B cell (primary cell): ENCODE measurements around the gene RBM28. TPM values are rescaled to one million over a fixed set of nuclear protein-coding genes. Genes with fewer than 3 reads are reported as not detected.

Source experiments
- ATAC-seq: fragments of 200-7000 bp; cut with Tn5 transposase; one replicate; pipeline ENCODE4 v1.10.0; 2021; ENCODE audit warnings: low read depth, mild to moderate bottlenecking, moderate number of reproducible peaks, moderate library complexity
- CTCF ChIA-PET: fragments of 350-600 bp; sonication (Branson Sonifier 250); formaldehyde crosslinking; loops from one replicate; lab custom pipeline; 2021; ENCODE audit warnings: antibody characterized with exemption, inconsistent platforms; lab: Charles Lee
- POLR2A ChIA-PET: fragments of 350-600 bp; sonication (Branson Sonifier 250); formaldehyde crosslinking; loops from one replicate; lab custom pipeline; 2021; ENCODE audit warnings: antibody characterized with exemption; lab: Charles Lee
- DNase-seq: peaks from one replicate; pipeline ENCODE4 v3.0.0; 2013
- H2AFZ ChIP-seq: 2 replicates; pipeline ENCODE4 v1.6.1; 2012; ENCODE audit warnings: mild to moderate bottlenecking, low read depth, low read length; ENCODE audit not compliant: insufficient read depth, poor library complexity, severe bottlenecking
- H3K27ac ChIP-seq, 2 donors: 1 replicate in 1 of 2; 2 replicates in 1 of 2; pipeline ENCODE4 v1.5.1; 2012 to 2013; ENCODE audit warnings: low read length in 2 of 2, mild to moderate bottlenecking in 2 of 2, moderate library complexity in 1 of 2
- H3K27me3 ChIP-seq, 4 experiments: fragments of 200-600 bp in 1 of 4; sonication (generic) in 1 of 4; replicated peaks in 1 of 4; 1 replicate in 2 of 4; 2 replicates in 2 of 4; pipeline versions ENCODE4 v1.6.1 to v1.7.0; 2013 to 2016; ENCODE audit warnings: low read length in 3 of 4, mild to moderate bottlenecking in 2 of 4, mixed read lengths in 1 of 4, moderate library complexity in 1 of 4; ENCODE audit not compliant: insufficient read depth in 4 of 4, control insufficient read depth in 3 of 4; ENCODE audit errors: control extremely low read depth in 1 of 4
- H3K36me3 ChIP-seq, 2 experiments: replicated peaks in 1 of 2; 1 replicate in 1 of 2; 2 replicates in 1 of 2; pipeline versions ENCODE4 v1.6.1 to v1.7.1; 2013; ENCODE audit warnings: low read length in 1 of 2; ENCODE audit not compliant: insufficient read depth in 2 of 2, control insufficient read depth in 1 of 2; ENCODE audit errors: control extremely low read depth in 1 of 2, extremely low read depth in 1 of 2
- H3K4me1 ChIP-seq, 2 donors: fragments of 200-600 bp in 1 of 2; sonication (generic) in 1 of 2; 1 replicate in 1 of 2; 2 replicates in 1 of 2; pipeline versions ENCODE4 v1.5.1 to v1.6.1; 2013 to 2017; ENCODE audit warnings: low read length in 2 of 2; ENCODE audit not compliant: control insufficient read depth in 2 of 2, insufficient read depth in 2 of 2
- H3K4me2 ChIP-seq: replicated peaks from 2 replicates; pipeline ENCODE3; 2012; ENCODE audit warnings: mild to moderate bottlenecking, low read depth, low read length; ENCODE audit not compliant: poor library complexity, severe bottlenecking
- H3K4me3 ChIP-seq, 5 experiments: fragments of 200-600 bp in 1 of 5; sonication (generic) in 1 of 5; 1 replicate in 3 of 5; 2 replicates in 2 of 5; pipeline versions ENCODE4 v1.5.1 to v1.7.0; 2011 to 2016; ENCODE audit warnings: low read length in 4 of 5, mild to moderate bottlenecking in 4 of 5, low read depth in 2 of 5, control low read depth in 1 of 5, moderate library complexity in 1 of 5; ENCODE audit not compliant: insufficient read depth in 1 of 5; ENCODE audit errors: control extremely low read depth in 1 of 5, extremely low read depth in 1 of 5
- H3K79me2 ChIP-seq: fragments of 200-600 bp; sonication (generic); one replicate; pipeline ENCODE4 v1.6.0; 2016; ENCODE audit warnings: low read length; ENCODE audit not compliant: control insufficient read depth, insufficient read depth
- H3K9ac ChIP-seq: fragments of 200-600 bp; sonication (generic); 2 replicates; pipeline ENCODE4 v1.6.1; 2017; ENCODE audit warnings: mild to moderate bottlenecking, low read length, moderate library complexity
- H3K9me3 ChIP-seq, 3 donors: one replicate each; pipeline versions ENCODE4 v1.6.1 to v1.7.1; 2013; ENCODE audit warnings: low read length in 2 of 3; ENCODE audit not compliant: control insufficient read depth in 2 of 3, insufficient read depth in 1 of 3; ENCODE audit errors: control extremely low read depth in 1 of 3
- H4K20me1 ChIP-seq: 2 replicates; pipeline ENCODE4 v1.6.0; 2012; ENCODE audit warnings: mild to moderate bottlenecking, low read length; ENCODE audit not compliant: insufficient read depth, control insufficient read depth, poor library complexity, severe bottlenecking
- H3K27ac Mint-ChIP-seq: one replicate; pipeline ENCODE4 v1.8.0; 2021; ENCODE audit warnings: mixed read lengths
- H3K27me3 Mint-ChIP-seq: one replicate; pipeline ENCODE4 v1.8.0; 2021; ENCODE audit warnings: mixed read lengths
- H3K4me1 Mint-ChIP-seq: one replicate; pipeline ENCODE4 v1.8.0; 2021; ENCODE audit warnings: mixed read lengths
- H3K4me3 Mint-ChIP-seq: one replicate; pipeline ENCODE4 v1.8.0; 2021; ENCODE audit warnings: mixed read lengths
- H3K9me3 Mint-ChIP-seq: one replicate; pipeline ENCODE4 v1.8.0; 2022; ENCODE audit warnings: mixed read lengths; ENCODE audit not compliant: insufficient read depth
- EZH2 ChIP-seq: IDR thresholded peaks from 2 replicates; pipeline ENCODE4 v1.6.1; 2012; ENCODE audit warnings: borderline replicate concordance, low read depth, mild to moderate bottlenecking, moderate library complexity, low read length; ENCODE audit not compliant: insufficient read depth, poor library complexity, severe bottlenecking
- WGBS: methylation state at CpG from one replicate; pipeline ENCODE4 v1.1.5; 2013; ENCODE audit warnings: missing lambda C conversion rate; ENCODE audit not compliant: insufficient coverage; 5-methylcytosine and 5-hydroxymethylcytosine counted together
- intact Hi-C: fragments of 100-400 bp; cut with micrococcal nuclease; formaldehyde crosslinking; loops from one replicate; pipeline ENCODE4 v1.10.0; 2022
- polyA plus RNA-seq: library from polyadenylated mRNA; depleted of rRNA; stranded (reverse); fragments of >200 nt; gene quantifications from 2 replicates; pipeline ENCODE4 v1.2.3, GENCODE V29; 2012
- total RNA-seq, 2 donors: library from RNA; stranded (reverse); fragments of 120-200 nt in 1 of 2; gene quantifications; 1 replicate in 1 of 2; 2 replicates in 1 of 2; pipeline versions ENCODE4 v1.2.3 to v1.2.4, GENCODE V29; 2013 to 2022
- TF ChIP-seq, protein P1 (sequence below): fragments of 200-600 bp; IDR thresholded peaks from one replicate; pipeline ENCODE4 v1.8.0; 2022; ENCODE audit warnings: antibody characterized with exemption, mild to moderate bottlenecking

The RBM28 gene
- total and polyA plus RNA-seq, 2 donors (not counting 1 experiment from before 2014, with no cell fraction given), result 10.7 to 46.2 TPM

GRCh38 chr7:128364166-128364870 is 20.6 kb upstream of the RBM28 start:
- H3K9me3 ChIP-seq, result peaks cover 0 to 3% (median 0%) of the 10 kb centered on the region in 3 donors
- no peak overlapping the region for H3K27ac ChIP-seq
- no peak overlapping the region for H3K4me3 ChIP-seq
- Mint-ChIP-seq H3K4me3 (no peak overlapping the region), H3K27me3 (peaks cover 71% of the 10 kb centered on the region), H3K27ac (no peak overlapping the region), H3K4me1 (peaks cover 17% of the 10 kb centered on the region), H3K9me3 (no peaks in the 10 kb centered on the region)
- H3K79me2 ChIP-seq, result no peaks in the 10 kb centered on the region
- WGBS, result 100% methylated on average over 2 of the region's 4 CpGs
- H2AFZ ChIP-seq, result no peak overlapping the region
- no peak for ATAC-seq
- TF ChIP-seq, protein P1, sequence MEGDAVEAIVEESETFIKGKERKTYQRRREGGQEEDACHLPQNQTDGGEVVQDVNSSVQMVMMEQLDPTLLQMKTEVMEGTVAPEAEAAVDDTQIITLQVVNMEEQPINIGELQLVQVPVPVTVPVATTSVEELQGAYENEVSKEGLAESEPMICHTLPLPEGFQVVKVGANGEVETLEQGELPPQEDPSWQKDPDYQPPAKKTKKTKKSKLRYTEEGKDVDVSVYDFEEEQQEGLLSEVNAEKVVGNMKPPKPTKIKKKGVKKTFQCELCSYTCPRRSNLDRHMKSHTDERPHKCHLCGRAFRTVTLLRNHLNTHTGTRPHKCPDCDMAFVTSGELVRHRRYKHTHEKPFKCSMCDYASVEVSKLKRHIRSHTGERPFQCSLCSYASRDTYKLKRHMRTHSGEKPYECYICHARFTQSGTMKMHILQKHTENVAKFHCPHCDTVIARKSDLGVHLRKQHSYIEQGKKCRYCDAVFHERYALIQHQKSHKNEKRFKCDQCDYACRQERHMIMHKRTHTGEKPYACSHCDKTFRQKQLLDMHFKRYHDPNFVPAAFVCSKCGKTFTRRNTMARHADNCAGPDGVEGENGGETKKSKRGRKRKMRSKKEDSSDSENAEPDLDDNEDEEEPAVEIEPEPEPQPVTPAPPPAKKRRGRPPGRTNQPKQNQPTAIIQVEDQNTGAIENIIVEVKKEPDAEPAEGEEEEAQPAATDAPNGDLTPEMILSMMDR, result no peak
- TF ChIP-seq EZH2, result no peak
- ChIA-PET POLR2A (no interaction called here), CTCF (no interaction called here)
- H3K27me3 ChIP-seq, result peaks cover 0 to 54% (median 30%) of the 10 kb centered on the region in 4 experiments
- intact Hi-C loops, result no loop called here
- H4K20me1 ChIP-seq, result no peaks in the 10 kb centered on the region
- no peak for DNase-seq
- H3K4me2 ChIP-seq, result no peak overlapping the region
- H3K9ac ChIP-seq, result no peak overlapping the region
- H3K36me3 ChIP-seq, result no peaks in the 10 kb centered on the region
- H3K4me1 ChIP-seq, result peaks cover 15 to 16% of the 10 kb centered on the region in 2 donors

DNA sequence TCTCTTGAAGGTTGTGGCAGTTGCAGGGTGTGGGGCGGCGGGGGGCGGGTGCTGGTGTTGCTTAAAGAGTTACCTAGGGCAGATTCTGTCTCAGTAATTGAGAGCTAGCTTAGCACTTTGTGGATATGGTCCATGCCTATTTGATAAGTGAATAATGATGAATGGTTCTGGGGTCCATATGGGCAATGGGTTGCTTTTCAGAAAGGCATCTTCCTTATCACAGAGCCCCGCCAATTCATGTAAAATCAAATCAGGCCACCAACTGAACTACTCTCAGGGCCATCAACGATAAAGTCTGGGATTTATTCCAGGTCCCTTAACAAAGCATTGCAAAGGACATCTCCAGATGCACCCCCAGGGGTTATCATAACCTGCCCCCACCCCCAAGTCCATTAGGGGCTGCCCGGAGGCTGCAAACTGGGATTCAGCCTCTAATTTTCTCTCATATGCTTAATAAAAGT is 19.6 kb upstream of the RBM28 start:
- Histone ChIP-seq H3K4me2 (no peak overlapping the region), H3K27ac (no peak overlapping the region), H2AFZ (no peak overlapping the region), H4K20me1 (no peaks in the 10 kb centered on the region), H3K27me3 (peaks cover 0 to 61% (median 30%) of the 10 kb centered on the region in 4 experiments), H3K4me1 (peaks cover 15 to 16% of the 10 kb centered on the region in 2 donors), H3K4me3 (no peak overlapping the region), H3K9ac (no peak overlapping the region), H3K36me3 (no peaks in the 10 kb centered on the region), H3K79me2 (no peaks in the 10 kb centered on the region), H3K9me3 (peaks cover 0 to 3% (median 0%) of the 10 kb centered on the region in 3 donors)
- CTCF ChIA-PET, result no interaction called here
- 92% methylated on average over 3 of the region's 6 CpGs for WGBS
- no peak for ATAC-seq
- intact Hi-C loops, result no loop called here
- H3K27ac Mint-ChIP-seq, result no peak overlapping the region
- no peaks in the 10 kb centered on the region for H3K9me3 Mint-ChIP-seq
- H3K4me1 Mint-ChIP-seq, result peaks cover 17% of the 10 kb centered on the region
- no peak overlapping the region for H3K4me3 Mint-ChIP-seq
- TF ChIP-seq, protein P1, result no peak
- no peak for TF ChIP-seq EZH2
- H3K27me3 Mint-ChIP-seq, result peaks cover 78% of the 10 kb centered on the region
- POLR2A ChIA-PET, result no interaction called here
- DNase-seq, result no peak
